Endothelial cell of umbilical vein (primary cell): Measurements from ENCODE around the gene IGF2BP2. TPM values are rescaled to one million over a fixed set of nuclear protein-coding genes. Genes with fewer than 3 reads are reported as not detected.

Source experiments
- BruUV-seq: library from RNA; stranded (reverse); fragments of 400-500 nt; replicated peaks from 2 replicates; lab custom pipeline; 2021; lab: Mats Ljungman, UMichigan
- CTCF ChIA-PET: fragments of 300-600, 350-600 bp; sonication (Branson Sonifier 250); formaldehyde crosslinking; loops from one replicate; lab custom pipeline; 2021; ENCODE audit warnings: antibody characterized with exemption, inconsistent platforms; lab: Charles Lee
- POLR2A ChIA-PET: fragments of 300-600, 350-600 bp; sonication (Branson Sonifier 250); formaldehyde crosslinking; loops from one replicate; lab custom pipeline; 2021; ENCODE audit warnings: antibody characterized with exemption, inconsistent platforms; lab: Charles Lee
- DNase-seq: peaks from one replicate; pipeline ENCODE4 v3.0.0-alpha.2; 2011; ENCODE audit warnings: low read depth, low spot score
- FAIRE-seq: peaks from 2 replicates; lab custom pipeline; 2011; peaks lifted over from hg19 to GRCh38; lab: Jason Lieb, UNC
- H2AFZ ChIP-seq: 2 replicates; pipeline ENCODE4 v1.6.0; 2012; ENCODE audit warnings: low read depth, low read length, control low read depth, inconsistent platforms
- H3K27ac ChIP-seq: 2 replicates; pipeline ENCODE4 v1.5.1; 2011; ENCODE audit warnings: low read depth, mild to moderate bottlenecking, control low read depth, low read length, moderate library complexity; ENCODE audit not compliant: insufficient read depth
- H3K27me3 ChIP-seq, 2 experiments: 2 replicates each; pipeline versions ENCODE4 v1.6.0 to v1.6.1; 2011; ENCODE audit warnings: low read length in 2 of 2, mixed read lengths in 1 of 2; ENCODE audit not compliant: control insufficient read depth in 2 of 2, insufficient read depth in 2 of 2
- H3K36me3 ChIP-seq, 2 experiments: 2 replicates in 1 of 2; 3 replicates in 1 of 2; pipeline ENCODE4 v1.5.1; 2011; ENCODE audit warnings: low read length in 2 of 2, mild to moderate bottlenecking in 1 of 2, moderate library complexity in 1 of 2; ENCODE audit not compliant: control insufficient read depth in 2 of 2, insufficient read depth in 2 of 2; ENCODE audit errors: extremely low read depth in 1 of 2
- H3K4me1 ChIP-seq: 3 replicates; pipeline ENCODE4 v1.5.1; 2011; ENCODE audit warnings: mild to moderate bottlenecking, low read length; ENCODE audit not compliant: control insufficient read depth, insufficient read depth; ENCODE audit errors: extremely low read depth
- H3K4me2 ChIP-seq: 2 replicates; pipeline ENCODE4 v1.6.1; 2011; ENCODE audit warnings: low read length, control low read depth, mixed read lengths; ENCODE audit not compliant: insufficient read depth
- H3K4me3 ChIP-seq, 3 experiments: fragments of 200-600 bp in 1 of 3; sonication (generic), shearing (Covaris generic) in 1 of 3; replicated peaks in 1 of 3; 2 replicates each; pipeline ENCODE4 v1.5.1; 2011 to 2016; ENCODE audit warnings: control low read depth in 3 of 3, low read length in 3 of 3, mild to moderate bottlenecking in 2 of 3, inconsistent platforms in 1 of 3, low read depth in 1 of 3, moderate library complexity in 1 of 3; ENCODE audit not compliant: insufficient read depth in 1 of 3
- H3K79me2 ChIP-seq: 2 replicates; pipeline ENCODE4 v1.6.0; 2012; ENCODE audit warnings: low read length, inconsistent platforms; ENCODE audit not compliant: control insufficient read depth, insufficient read depth
- H3K9ac ChIP-seq: replicated peaks from 2 replicates; pipeline ENCODE3; 2011; ENCODE audit warnings: low read length, control low read depth; ENCODE audit not compliant: insufficient read depth; ENCODE audit errors: extremely low read depth
- H3K9me1 ChIP-seq: replicated peaks from 3 replicates; pipeline ENCODE4 v1.6.0; 2011; ENCODE audit warnings: mild to moderate bottlenecking, low read length; ENCODE audit not compliant: control insufficient read depth, insufficient read depth; ENCODE audit errors: extremely low read depth
- H3K9me3 ChIP-seq: replicated peaks from 2 replicates; pipeline ENCODE4 v1.5.1; 2012; ENCODE audit warnings: low read length, inconsistent platforms; ENCODE audit not compliant: control insufficient read depth, insufficient read depth
- H4K20me1 ChIP-seq: replicated peaks from 2 replicates; pipeline ENCODE3; 2011; ENCODE audit warnings: mild to moderate bottlenecking, low read length; ENCODE audit not compliant: control insufficient read depth, insufficient read depth; ENCODE audit errors: extremely low read depth
- CTCF ChIP-seq, 2 donors: IDR thresholded peaks; 1 replicate in 1 of 2; 2 replicates in 1 of 2; pipeline ENCODE4 v1.5.1; 2011; ENCODE audit warnings: low read length in 2 of 2, mild to moderate bottlenecking in 2 of 2, moderate library complexity in 2 of 2, control low read depth in 1 of 2, inconsistent platforms in 1 of 2, low read depth in 1 of 2; ENCODE audit not compliant: insufficient read depth in 1 of 2; ENCODE audit errors: extremely low read depth in 1 of 2
- EZH2 ChIP-seq: IDR thresholded peaks from 2 replicates; pipeline ENCODE4 v1.6.1; 2012; ENCODE audit warnings: borderline replicate concordance, low read depth, mild to moderate bottlenecking, moderate library complexity, low read length, inconsistent platforms; ENCODE audit not compliant: severe bottlenecking
- FOS ChIP-seq: IDR thresholded peaks from 2 replicates; pipeline ENCODE4 v1.6.1; 2011; ENCODE audit warnings: mild to moderate bottlenecking, low read length, moderate library complexity, borderline replicate concordance; ENCODE audit not compliant: insufficient read depth
- GATA2 ChIP-seq: IDR thresholded peaks from 2 replicates; pipeline ENCODE4 v1.7.0; 2011; ENCODE audit warnings: low read depth, mild to moderate bottlenecking, moderate library complexity, mixed read lengths, low read length; ENCODE audit not compliant: insufficient read length, insufficient read depth
- JUN ChIP-seq: IDR thresholded peaks from 2 replicates; pipeline ENCODE4 v1.6.1; 2011; ENCODE audit warnings: borderline replicate concordance, low read depth; ENCODE audit not compliant: insufficient read length, insufficient read depth
- MAX ChIP-seq: IDR thresholded peaks from 2 replicates; pipeline ENCODE4 v1.6.1; 2011; ENCODE audit not compliant: insufficient read depth, insufficient read length
- MYC ChIP-seq: IDR thresholded peaks from one replicate; pipeline ENCODE4 v1.6.1; 2011; ENCODE audit warnings: mild to moderate bottlenecking, low read depth, low read length
- POLR2A ChIP-seq: IDR thresholded peaks from 2 replicates; pipeline ENCODE4 v1.6.1; 2012; ENCODE audit warnings: low read depth, mild to moderate bottlenecking, control low read depth, low read length
- POLR2AphosphoS5 ChIP-seq: IDR thresholded peaks from 2 replicates; pipeline ENCODE4 v1.6.1; 2012; ENCODE audit warnings: low read depth, mild to moderate bottlenecking, control low read depth, low read length, moderate library complexity; ENCODE audit not compliant: insufficient read depth
- dilution Hi-C: fragments of 300-500 bp; cut with MboI; formaldehyde crosslinking; loops from one replicate; pipeline ENCODE4 v1.15.0; 2019; ENCODE audit warnings: low sequenced_read_pairs; ENCODE audit not compliant: extremely low pct_ligation_motif_present
- intact Hi-C: fragments of 100-400 bp; cut with micrococcal nuclease; formaldehyde crosslinking; loops from one replicate; pipeline ENCODE4 v1.10.0; 2022
- polyA plus RNA-seq, 4 experiments: library from polyadenylated mRNA; depleted of rRNA in 3 of 4; stranded (reverse) in 3 of 4; unstranded in 1 of 4; fragments of >200 nt; gene quantifications; 2 replicates each; pipeline versions ENCODE4 v1.2.1 to v1.2.3, GENCODE V29; 2011 to 2012; ENCODE audit warnings: missing spikeins in 1 of 4
- total RNA-seq: library from RNA; stranded (reverse); gene quantifications from 2 replicates; pipeline ENCODE4 v1.2.3, GENCODE V29; 2021

The IGF2BP2 gene
- total and polyA plus RNA-seq, 2 donors (not counting 3 experiments of a cell fraction or from before 2014, with no cell fraction given): 10.7 to 130 TPM

- dilution Hi-C loops: no loop called here
- Histone ChIP-seq H4K20me1 (no peaks in the 10 kb centered on the region), H3K4me2 (no peak overlapping the region), H3K36me3 (no peaks in the 10 kb centered on the region), H2AFZ (no peak overlapping the region), H3K79me2 (peaks cover 92% of the 10 kb centered on the region), H3K9me3 (no peaks in the 10 kb centered on the region), H3K4me1 (peaks cover 49% of the 10 kb centered on the region), H3K4me3 (no peak overlapping the region), H3K27ac (no peak overlapping the region), H3K9ac (no peak overlapping the region), H3K27me3 (no peaks in the 10 kb centered on the region), H3K9me1 (no peaks in the 10 kb centered on the region)
- FAIRE-seq (no peak), DNase-seq (no peak)
- intact Hi-C loops: loop anchor here (10.0 kb wide), 1 partner anchor 366 kb away; the partner anchor contains the start of gene ETV5
- ChIA-PET CTCF (interaction anchor here (0.8 to 11.8 kb wide), 5 partner anchors 10 to 79 kb away, joined by 3 to 347 read pairs (median 7); no protein-coding TSS in a partner anchor), POLR2A (interaction anchor here (0.7 to 1.1 kb wide), 2 partner anchors 81 to 82 kb away, joined by 3 read pairs; no protein-coding TSS in a partner anchor)
- no TSS peak for BruUV-seq
- TF ChIP-seq MAX (no peak), EZH2 (no peak), FOS (no peak), GATA2 (no peak), CTCF (IDR thresholded peaks at IDR 0.05; ENCODE audit: extremely low read depth in 1 of 2, insufficient read depth in 1 of 2, low read depth in 1 of 2, low read length in 2 of 2) (no peak), POLR2AphosphoS5 (no peak), MYC (no peak), POLR2A (no peak), JUN (no peak)
Measured at GRCh38 chr3:185739264-185739701, 85.6 kb downstream of the IGF2BP2 start.
